Erythroblast (primary cell): Measurements from ENCODE around the gene MYO15B.

Experiments
- GATA1 ChIP-seq: IDR thresholded peaks from 2 replicates; pipeline ENCODE4 v1.6.1; 2011; ENCODE audit warnings: low read depth, mild to moderate bottlenecking, control low read depth, low read length, moderate library complexity
- POLR2A ChIP-seq: IDR thresholded peaks from 2 replicates; pipeline ENCODE4 v1.6.1; 2011; ENCODE audit warnings: mild to moderate bottlenecking, low read length

DNA sequence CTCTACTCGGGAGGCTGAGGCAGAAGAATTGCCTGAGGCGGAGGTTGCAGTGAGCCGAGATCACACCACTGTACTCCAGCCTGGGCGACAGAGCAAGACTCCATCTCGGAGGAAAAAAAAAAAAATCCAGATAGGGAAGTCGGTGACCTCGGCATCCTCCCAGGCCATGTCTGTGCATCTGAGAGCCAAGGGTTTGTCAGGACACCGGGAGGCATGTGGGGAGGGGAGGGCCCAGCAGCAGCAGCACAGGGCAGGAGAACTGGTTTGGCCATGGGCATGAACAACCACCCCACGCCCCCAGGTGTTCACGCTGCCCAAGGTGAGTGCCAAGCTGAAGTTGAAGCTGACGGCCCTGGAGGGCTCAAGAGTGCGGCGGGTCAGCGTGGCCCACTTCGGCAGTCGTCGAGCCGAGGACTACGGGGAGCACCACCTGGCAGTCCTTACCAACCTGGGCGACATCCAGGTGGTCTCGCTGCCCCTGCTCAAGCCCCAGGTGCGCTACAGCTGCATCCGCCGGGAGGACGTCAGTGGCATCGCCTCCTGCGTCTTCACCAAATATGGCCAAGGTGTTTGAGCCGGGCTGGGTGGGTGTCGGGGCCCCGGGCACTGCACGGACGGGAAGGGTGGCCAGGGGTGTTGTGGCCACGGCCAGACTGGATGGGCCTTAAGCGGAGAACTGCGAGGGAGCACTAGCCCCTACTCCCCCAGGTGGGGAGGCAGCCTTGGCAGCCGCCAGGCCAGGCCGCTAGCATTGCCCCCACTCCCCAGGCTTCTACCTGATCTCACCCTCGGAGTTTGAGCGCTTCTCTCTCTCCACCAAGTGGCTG lies 14.7 kb upstream of the MYO15B start:
- TF ChIP-seq POLR2A: no peak
- TF ChIP-seq GATA1: no peak
